Measurements from ENCODE around the gene SLC36A4. TPM values are rescaled to one million over a fixed set of nuclear protein-coding genes. Genes with fewer than 3 reads are reported as not detected.
"Not testable (repeated sequence)": the region's sequence is repeated elsewhere in the genome, so short reads cannot be mapped to it uniquely, and the experiment has no call there.

SLC36A4 gene
- total and polyA plus RNA-seq, 2 of the 4 experiments (the other 2 are of a cell fraction) = 9.2 to 13.1 TPM

DNA sequence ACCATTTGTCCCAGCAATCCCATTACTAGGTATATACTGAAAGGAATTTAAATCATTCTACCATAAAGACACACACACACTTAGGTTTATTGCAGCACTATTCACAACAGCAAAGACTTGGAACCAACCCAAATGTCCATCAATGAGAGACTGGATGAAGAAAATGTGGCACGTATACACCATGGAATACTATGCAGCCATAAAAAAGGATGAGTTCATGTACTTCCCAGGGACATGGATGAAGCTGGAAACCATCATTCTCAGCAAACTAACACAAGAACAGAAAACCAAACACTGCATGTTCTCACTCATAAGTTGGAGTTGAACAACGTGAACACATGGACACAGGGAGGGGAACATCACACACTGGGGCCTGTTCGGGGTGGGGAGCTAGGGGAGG lies 49.0 kb upstream of the SLC36A4 start:
- H3K9me1 ChIP-seq (ENCODE audit: insufficient read depth, low read length); intact Hi-C loops (cut with micrococcal nuclease); DNase-seq; H2BK15ac ChIP-seq (ENCODE audit: low read depth, low read length); H3K9me3 ChIP-seq (ENCODE audit: control insufficient read depth, insufficient read depth, low read length); H2AFZ ChIP-seq (replicated peaks; ENCODE audit: low read length, poor library complexity); H3K14ac ChIP-seq (replicated peaks; ENCODE audit: low read depth, low read length); H4K8ac ChIP-seq (ENCODE audit: low read depth in 2 of 2, low read length in 2 of 2); H2BK120ac ChIP-seq (ENCODE audit: low read depth, low read length); H3K4me1 ChIP-seq (ENCODE audit: control insufficient read depth, insufficient read depth, low read length); H3K56ac ChIP-seq (ENCODE audit: extremely low read depth, insufficient read depth, low read length); H2AK5ac ChIP-seq (ENCODE audit: low read depth, low read length); ATAC-seq (ENCODE audit: low read depth); H3K23ac ChIP-seq (ENCODE audit: low read depth, low read length); BruUV-seq (replicated peaks); H3K4ac ChIP-seq (ENCODE audit: low read depth, low read length); H3K4me2 ChIP-seq (ENCODE audit: low read depth, low read length); H4K5ac ChIP-seq (ENCODE audit: low read depth, low read length); in situ Hi-C loops (cut with MboI; ENCODE audit: low sequenced_read_pairs); H3K4me3 ChIP-seq (ENCODE audit: insufficient read depth, low read depth, low read length); H4K91ac ChIP-seq (ENCODE audit: insufficient read depth, low read depth, low read length); H2BK5ac ChIP-seq (ENCODE audit: low read depth, low read length, poor library complexity, severe bottlenecking); H4K20me1 ChIP-seq (ENCODE audit: insufficient read depth, low read length); CTCF ChIA-PET; H3K36me3 ChIP-seq (ENCODE audit: control insufficient read depth, insufficient read depth, low read length); H3K27me3 ChIP-seq (ENCODE audit: control insufficient read depth, insufficient read depth, low read length); dilution Hi-C loops (cut with HindIII; ENCODE audit: low sequenced_read_pairs, unreplicated experiment); POLR2A ChIA-PET (ENCODE audit: unreplicated experiment); H3K9ac ChIP-seq (ENCODE audit: low read depth, low read length); H3K27ac ChIP-seq (ENCODE audit: insufficient read depth, low read length); H2AK9ac ChIP-seq (replicated peaks; ENCODE audit: low read depth, low read length, poor library complexity); H2BK20ac ChIP-seq (ENCODE audit: low read depth, low read length); H3K18ac ChIP-seq (ENCODE audit: low read depth, low read length); H3K79me1 ChIP-seq (ENCODE audit: low read depth in 1 of 2, low read length in 2 of 2): not testable (repeated sequence)
- WGBS, 2 experiments (ENCODE audit: extremely low coverage in 2 of 2, insufficient read length in 1 of 2) = no CpG with 5 or more reads among the region's 3 CpGs

Data from IMR-90 (cell line).